GM12875 (cell line): ENCODE results near the gene FOLR3.
"Not testable (repeated sequence)": the region's sequence is repeated elsewhere in the genome, so short reads cannot be mapped to it uniquely, and the experiment has no call there.

Experiments
- H3K4me3 ChIP-seq: one replicate; pipeline ENCODE4 v1.5.1; 2011; ENCODE audit warnings: low read depth, low read length, control low read depth
- TF ChIP-seq, protein P1 (sequence below): IDR thresholded peaks from 2 replicates; pipeline ENCODE4 v1.5.1; 2011; ENCODE audit warnings: low read depth, mild to moderate bottlenecking, control low read depth, inconsistent platforms, low read length, moderate library complexity, borderline replicate concordance; ENCODE audit not compliant: insufficient read depth

Gene FOLR3

DNA sequence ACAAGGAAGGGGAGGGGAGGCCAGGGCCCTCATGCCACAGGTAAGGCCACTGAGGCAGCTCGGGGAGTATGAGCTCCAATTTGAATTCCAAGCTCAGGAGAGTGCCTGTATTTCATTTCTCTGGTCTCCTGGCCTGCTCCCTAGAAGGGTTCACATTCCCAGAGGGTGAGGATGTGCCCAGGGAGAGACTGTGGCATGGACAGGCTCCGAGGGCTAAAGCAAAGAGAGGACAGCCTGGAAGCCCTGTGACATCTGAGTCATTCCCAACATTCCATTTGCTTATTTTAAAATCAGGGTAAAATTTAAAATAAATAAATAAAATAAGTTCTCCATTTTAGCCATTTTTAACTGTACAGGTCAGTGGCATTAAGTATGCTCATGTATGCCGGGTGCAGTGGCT lies 37.8 kb downstream of the FOLR3 start:
- TF ChIP-seq, protein P1, sequence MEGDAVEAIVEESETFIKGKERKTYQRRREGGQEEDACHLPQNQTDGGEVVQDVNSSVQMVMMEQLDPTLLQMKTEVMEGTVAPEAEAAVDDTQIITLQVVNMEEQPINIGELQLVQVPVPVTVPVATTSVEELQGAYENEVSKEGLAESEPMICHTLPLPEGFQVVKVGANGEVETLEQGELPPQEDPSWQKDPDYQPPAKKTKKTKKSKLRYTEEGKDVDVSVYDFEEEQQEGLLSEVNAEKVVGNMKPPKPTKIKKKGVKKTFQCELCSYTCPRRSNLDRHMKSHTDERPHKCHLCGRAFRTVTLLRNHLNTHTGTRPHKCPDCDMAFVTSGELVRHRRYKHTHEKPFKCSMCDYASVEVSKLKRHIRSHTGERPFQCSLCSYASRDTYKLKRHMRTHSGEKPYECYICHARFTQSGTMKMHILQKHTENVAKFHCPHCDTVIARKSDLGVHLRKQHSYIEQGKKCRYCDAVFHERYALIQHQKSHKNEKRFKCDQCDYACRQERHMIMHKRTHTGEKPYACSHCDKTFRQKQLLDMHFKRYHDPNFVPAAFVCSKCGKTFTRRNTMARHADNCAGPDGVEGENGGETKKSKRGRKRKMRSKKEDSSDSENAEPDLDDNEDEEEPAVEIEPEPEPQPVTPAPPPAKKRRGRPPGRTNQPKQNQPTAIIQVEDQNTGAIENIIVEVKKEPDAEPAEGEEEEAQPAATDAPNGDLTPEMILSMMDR, result no peak

DNA sequence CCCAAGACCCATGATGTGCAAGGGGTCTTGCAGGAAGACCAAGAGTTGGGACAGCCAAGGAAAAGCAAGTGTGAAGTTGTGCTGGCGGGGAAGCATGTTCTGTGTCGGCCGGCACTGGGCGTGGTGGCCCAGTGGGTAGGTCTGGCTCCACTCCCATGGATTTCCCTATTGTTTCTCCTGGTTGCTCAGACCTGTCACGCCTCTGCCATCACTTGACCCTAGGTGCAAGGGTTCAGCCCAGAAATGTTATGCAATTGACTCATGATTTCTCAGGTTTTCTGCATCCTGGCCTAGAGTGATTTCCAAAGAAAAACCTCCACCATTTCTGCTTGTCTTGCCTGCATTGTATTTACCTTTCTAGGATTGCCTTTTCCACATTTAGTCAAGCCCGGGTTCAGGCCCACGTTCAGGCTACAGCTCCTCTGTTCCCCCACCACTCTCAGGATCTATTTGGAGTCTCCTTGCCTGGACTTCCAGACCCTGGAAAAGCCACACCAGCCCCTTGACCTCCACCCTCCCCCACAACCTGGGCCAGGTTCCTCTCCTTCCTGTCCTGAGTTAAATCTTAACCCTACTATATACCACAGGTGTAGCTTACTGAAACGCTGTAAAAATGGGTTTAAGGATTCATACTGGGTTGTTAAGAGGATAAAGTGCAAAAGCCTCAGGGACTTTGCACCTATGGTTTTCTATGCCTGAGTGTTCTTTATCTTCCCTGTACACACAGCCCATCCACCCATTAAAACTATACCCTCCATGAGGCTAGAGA lies 39.0 kb downstream of the FOLR3 start:
- no peak overlapping the region for H3K4me3 ChIP-seq
- TF ChIP-seq, protein P1, result no peak

More for the DNA sequence above, 37.8 kb downstream of the FOLR3 start:
- H3K4me3 ChIP-seq, result no peak overlapping the region

DNA sequence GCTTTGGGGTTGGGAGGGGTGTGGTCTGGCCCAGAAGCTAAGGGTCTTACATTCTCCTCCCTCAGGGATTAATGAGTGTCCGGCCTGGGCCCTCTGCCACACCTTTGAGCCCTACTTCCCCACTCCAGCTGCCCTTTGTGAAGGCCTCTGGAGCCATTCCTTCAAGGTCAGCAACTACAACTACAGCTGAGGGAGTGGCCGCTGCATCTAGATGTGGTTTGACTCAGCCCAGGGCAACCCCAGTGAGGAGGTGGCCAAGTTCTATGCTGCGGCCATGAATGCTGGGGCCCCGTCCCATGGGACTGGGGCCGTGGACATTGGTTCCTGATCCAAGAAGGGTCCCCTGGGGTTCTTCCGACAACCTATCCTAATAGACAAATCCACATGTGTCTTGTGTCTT lies 42.1 kb downstream of the FOLR3 start:
- H3K4me3 ChIP-seq, result no peak overlapping the region
- TF ChIP-seq, protein P1, result no peak

DNA sequence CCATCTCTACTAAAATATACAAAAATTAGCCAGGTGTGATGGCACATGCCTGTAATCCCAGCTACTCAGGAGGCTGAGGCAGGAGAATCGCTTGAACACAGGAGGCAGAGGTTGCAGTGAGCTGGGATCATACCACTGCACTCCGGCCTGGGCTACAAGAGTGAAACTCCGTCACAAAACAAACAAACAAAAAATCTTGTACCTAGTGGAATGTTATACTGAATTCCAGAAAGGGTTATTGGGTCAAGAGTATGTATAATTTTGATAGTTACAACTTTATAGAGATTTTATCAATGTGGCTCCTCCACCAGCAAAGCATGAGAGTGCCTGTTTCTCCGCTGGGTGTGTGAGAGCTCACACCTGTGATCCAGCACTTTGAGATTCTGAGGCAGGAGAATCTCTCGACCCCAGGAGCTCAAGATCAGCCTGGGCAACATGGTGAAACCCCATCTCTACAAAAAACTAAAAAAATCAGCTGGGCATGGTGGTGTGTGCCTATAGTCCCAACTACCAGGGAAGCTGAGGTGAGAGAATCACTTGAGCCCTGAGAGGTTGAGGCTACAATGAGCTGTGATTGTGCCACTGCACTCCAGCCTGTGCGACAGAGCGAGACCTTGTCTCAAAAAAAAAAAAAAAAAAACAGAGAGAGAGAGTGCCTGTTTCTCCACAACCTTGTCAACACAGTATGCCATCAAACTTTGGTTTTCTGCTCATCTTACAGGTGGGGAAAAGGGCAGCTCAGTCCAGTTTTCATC lies 43.7 kb downstream of the FOLR3 start:
- TF ChIP-seq, protein P1, result no peak
- no peak overlapping the region for H3K4me3 ChIP-seq

DNA sequence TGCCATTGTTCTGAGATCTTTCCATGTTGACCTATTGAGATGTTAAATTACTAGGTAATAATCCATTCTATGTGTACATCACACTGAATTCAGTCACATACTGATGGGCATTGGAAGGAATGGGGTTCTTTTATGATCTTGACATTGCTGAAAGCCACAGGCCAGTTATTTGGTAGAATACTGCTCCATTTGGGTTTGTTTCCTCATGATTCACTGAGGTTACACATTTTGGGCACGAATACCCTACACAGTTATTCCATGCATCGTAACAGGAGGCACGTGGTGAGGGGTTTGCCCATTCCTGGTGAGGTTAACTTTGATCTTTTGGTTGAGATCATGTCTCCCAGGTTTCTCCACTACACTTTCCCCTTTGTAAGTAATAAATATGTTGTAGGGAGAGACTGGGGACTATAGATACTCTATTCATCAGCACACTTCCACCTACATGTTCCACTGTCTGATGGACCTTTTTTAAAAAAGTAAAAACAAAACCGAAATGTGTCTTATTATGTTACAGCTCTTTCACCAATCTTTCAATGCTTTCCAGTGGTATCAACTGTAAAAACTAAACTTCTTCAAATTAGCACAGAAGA lies 44.4 kb downstream of the FOLR3 start:
- TF ChIP-seq, protein P1, result no peak

DNA sequence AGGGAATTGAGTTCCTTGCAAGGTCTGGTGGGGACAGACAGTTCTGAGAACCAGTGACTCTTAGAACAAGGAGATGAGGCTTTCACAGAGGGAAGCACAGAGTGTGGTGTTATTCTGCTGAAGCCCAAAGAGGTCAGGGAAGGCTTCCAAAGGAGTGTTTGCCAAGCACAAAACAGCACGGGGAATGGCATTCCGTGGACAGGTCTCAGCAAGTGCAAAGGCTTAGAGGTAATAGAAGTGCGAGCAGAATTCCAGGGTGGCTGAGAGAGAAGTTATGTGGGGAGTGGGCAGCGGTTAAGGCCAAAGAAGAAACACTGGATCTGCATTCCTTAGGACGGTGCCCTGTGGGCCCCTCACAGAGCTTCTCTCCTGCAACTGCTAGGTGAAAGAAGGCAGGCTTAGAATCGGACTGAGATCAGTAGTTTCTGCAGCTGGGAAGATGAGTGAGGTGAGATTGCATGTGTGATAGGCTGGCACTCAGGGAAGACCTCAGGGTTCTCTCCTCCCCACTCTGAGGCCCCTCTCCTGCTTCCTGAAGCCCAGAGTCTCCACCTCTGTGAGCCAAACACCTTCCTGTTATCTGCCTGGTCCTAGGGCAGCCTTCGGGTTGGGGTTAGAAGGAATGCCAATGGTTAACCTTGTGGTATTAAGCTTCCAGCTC lies 45.5 kb downstream of the FOLR3 start:
- H3K4me3 ChIP-seq, result not testable (repeated sequence)

More for the DNA sequence above, 44.4 kb downstream of the FOLR3 start:
- no peak overlapping the region for H3K4me3 ChIP-seq

DNA sequence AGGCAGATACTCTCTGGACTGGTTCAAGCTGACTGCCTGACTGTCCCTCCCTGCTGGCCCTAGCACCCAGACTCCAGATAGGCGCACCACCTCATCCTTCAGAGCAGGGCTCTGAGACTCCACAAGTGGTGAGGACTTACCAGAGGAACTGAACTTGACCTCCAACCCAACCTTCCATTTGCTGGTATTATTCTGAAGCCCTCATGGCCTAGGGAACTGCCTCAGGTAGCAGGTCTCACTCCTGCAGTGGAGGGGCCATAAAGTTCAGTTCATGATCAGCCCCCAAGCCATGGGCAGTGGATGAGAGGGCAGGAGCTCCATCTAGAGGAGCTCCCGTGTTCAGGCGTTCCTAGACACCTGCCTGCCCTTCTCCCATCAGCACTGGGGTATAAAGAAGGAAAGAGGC lies 46.0 kb downstream of the FOLR3 start:
- TF ChIP-seq, protein P1, result peak; percentile 26; the same call in 1 of the 2 replicates
- H3K4me3 ChIP-seq, result not testable (repeated sequence)
